Ovary (tissue), 9 donors: Measurements from ENCODE around the gene TUBB4B. TPM values are rescaled to one million over a fixed set of nuclear protein-coding genes. Genes with fewer than 3 reads are reported as not detected.

Experiments
- DNase-seq, 5 donors: peaks; one replicate each; pipeline ENCODE4 v3.0.0-alpha.2; 2019 to 2020
- H3K27ac ChIP-seq, 2 donors: fragments of 200-600 bp; one replicate each; pipeline versions ENCODE4 v1.5.1 to v1.8.0; 2019 to 2022
- H3K27me3 ChIP-seq: fragments of 200-600 bp; one replicate; pipeline ENCODE4 v1.8.0; 2022
- H3K36me3 ChIP-seq: fragments of 200-600 bp; sonication (generic); one replicate; pipeline ENCODE4 v1.5.1; 2019
- H3K4me1 ChIP-seq: one replicate; pipeline ENCODE4 v1.8.1; 2013; ENCODE audit warnings: mild to moderate bottlenecking, moderate library complexity; ENCODE audit not compliant: insufficient read depth
- H3K4me3 ChIP-seq: fragments of 200-600 bp; sonication (generic); one replicate; pipeline ENCODE4 v1.5.1; 2017
- H3K9me3 ChIP-seq, 2 donors: fragments of 200-600 bp in 1 of 2; sonication (generic) in 1 of 2; one replicate each; pipeline versions ENCODE4 v1.5.1 to v1.8.1; 2013 to 2019; ENCODE audit warnings: mild to moderate bottlenecking in 1 of 2, moderate library complexity in 1 of 2
- CTCF ChIP-seq, 3 donors: fragments of 450-650 bp in 2 of 3; fragments of 200-600 bp in 1 of 3; IDR thresholded peaks; one replicate each; pipeline versions ENCODE4 v1.5.1 to v1.8.0; 2016 to 2022; ENCODE audit warnings: antibody characterized with exemption in 3 of 3, mild to moderate bottlenecking in 1 of 3
- EP300 ChIP-seq: sonication (generic); formaldehyde crosslinking; IDR thresholded peaks from one replicate; pipeline ENCODE4 v1.6.1; 2017; ENCODE audit warnings: antibody characterized with exemption
- POLR2A ChIP-seq: fragments of 450-650 bp; IDR thresholded peaks from one replicate; pipeline ENCODE4 v1.6.1; 2017; ENCODE audit warnings: antibody characterized with exemption, mild to moderate bottlenecking, moderate library complexity
- WGBS, 3 donors: extraction: QIAGEN DNeasy Blood & Tissue Kit in 1 of 3; methylation state at CpG; one replicate each; pipeline versions ENCODE4 v1.1.5 to v1.1.7; 2013 to 2017; 5-methylcytosine and 5-hydroxymethylcytosine counted together
- intact Hi-C, 4 donors: fragments of 100-400 bp; cut with DNase I; formaldehyde crosslinking; loops; one replicate each; pipeline versions ENCODE4 v1.11.0 to v1.15.1; 2022 to 2023
- polyA plus RNA-seq, 2 donors: library from polyadenylated mRNA; stranded (reverse); fragments of 200-250 nt in 1 of 2; fragments of 350-450 nt in 1 of 2; fragmentation: Illumina TruSeq in 1 of 2; extraction: RNeasy Lipid Tissue Mini Kit (QIAGEN cat#74804) in 1 of 2; gene quantifications; one replicate each; pipeline ENCODE4 v1.2.3, GENCODE V29; 2013 to 2014
- total RNA-seq, 7 donors: library from RNA; depleted of rRNA in 2 of 7; stranded (reverse); fragments of >200 nt in 2 of 7; fragmentation: NEBNext Ultra II Directional in 3 of 7; extraction: Animal tissue kit (Norgen Biotek cat#: 25700) in 3 of 7; gene quantifications; one replicate each; pipeline versions ENCODE4 v1.1.0 to v1.2.4, GENCODE V29; 2016 to 2023
- donor health status: DM: no; HTN: no; CAD: no; lungs with moderate emphysema.
- donor health status: DM: no; HTN: no; CAD: no.
- donor health status: Bipolar disorder and iron deficiency.
- donor health status: DM: yes; HTN: yes; CAD: no.
- donor health status: DM: no; HTN: no; CAD: no.
- donor health status: DM: yes; HTN: yes; CAD: no.

Gene TUBB4B
- total and polyA plus RNA-seq, 9 donors: 62.8 to 234 (median 135) TPM

- DNase-seq: peak; percentile 93 to 97 (median 96)
- intact Hi-C loops: no loop called here
- Histone ChIP-seq H3K4me3 (peak within 1 kb of the TSS; percentile 71), H3K27ac (peak within 1 kb of the TSS; percentile 11 to 44), H3K27me3 (no peaks in the 10 kb centered on the region), H3K36me3 (no peaks in the 10 kb centered on the region), H3K4me1 (peaks cover 15% of the 10 kb centered on the region), H3K9me3 (no peaks in the 10 kb centered on the region)
- WGBS, 3 donors: 0 to 1% (median 1%) methylated on average over 81 to 105 of the region's 105 CpGs
- TF ChIP-seq EP300 (no peak), POLR2A (peak; percentile 32), CTCF (IDR thresholded peaks at IDR 0.05) (peak in 1 of 3 donors; percentile 36)
Observed at GRCh38 chr9:137254624-137255447, 13.7 kb downstream of the TUBB4B start, which contains the start of gene NELFB. Gene NELFB (plus strand): TSS chr9:137255327.

DNA sequence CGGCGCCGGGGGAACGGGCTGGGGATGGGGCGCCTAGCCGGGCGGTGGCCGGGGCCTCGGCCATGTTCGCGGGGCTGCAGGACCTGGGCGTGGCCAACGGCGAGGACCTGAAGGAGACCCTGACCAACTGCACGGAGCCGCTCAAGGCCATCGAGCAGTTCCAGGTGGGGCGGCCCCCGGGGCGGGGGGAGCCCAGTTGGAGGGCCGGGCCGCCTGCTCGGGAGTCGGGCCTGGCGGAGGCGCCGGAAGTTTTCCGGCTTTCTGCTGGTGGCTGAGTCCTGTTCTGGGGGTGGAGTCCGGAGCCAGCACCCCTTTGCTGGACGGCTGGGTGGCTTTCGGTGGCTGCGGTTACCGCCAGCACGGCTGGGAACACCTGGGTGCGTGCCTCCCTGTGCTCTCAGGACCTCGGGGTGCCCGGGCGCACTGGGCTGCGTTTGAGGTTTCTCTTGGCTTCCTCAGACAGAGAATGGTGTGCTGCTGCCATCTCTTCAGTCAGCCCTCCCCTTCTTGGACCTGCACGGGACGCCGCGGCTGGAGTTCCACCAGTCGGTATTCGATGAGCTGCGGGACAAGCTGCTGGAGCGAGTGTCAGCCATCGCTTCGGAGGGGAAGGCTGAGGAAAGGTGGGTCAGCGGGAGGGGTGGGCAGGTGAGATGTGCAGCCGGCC is 14.5 kb downstream of the TUBB4B start:
- Histone ChIP-seq H3K9me3 (no peaks in the 10 kb centered on the region), H3K27me3 (no peaks in the 10 kb centered on the region), H3K4me3 (peak overlapping the region; percentile 71), H3K27ac (peak overlapping the region; percentile 11 to 44), H3K4me1 (peaks cover 15% of the 10 kb centered on the region), H3K36me3 (no peaks in the 10 kb centered on the region)
- intact Hi-C loops: no loop called here
- DNase-seq: peak in 1 of 5 donors; percentile 68
- 1 to 5% (median 1%) methylated on average over 38 to 51 of the region's 51 CpGs for WGBS, 3 donors
- no peak for TF ChIP-seq CTCF (IDR thresholded peaks at IDR 0.05)
- no peak for TF ChIP-seq POLR2A

DNA sequence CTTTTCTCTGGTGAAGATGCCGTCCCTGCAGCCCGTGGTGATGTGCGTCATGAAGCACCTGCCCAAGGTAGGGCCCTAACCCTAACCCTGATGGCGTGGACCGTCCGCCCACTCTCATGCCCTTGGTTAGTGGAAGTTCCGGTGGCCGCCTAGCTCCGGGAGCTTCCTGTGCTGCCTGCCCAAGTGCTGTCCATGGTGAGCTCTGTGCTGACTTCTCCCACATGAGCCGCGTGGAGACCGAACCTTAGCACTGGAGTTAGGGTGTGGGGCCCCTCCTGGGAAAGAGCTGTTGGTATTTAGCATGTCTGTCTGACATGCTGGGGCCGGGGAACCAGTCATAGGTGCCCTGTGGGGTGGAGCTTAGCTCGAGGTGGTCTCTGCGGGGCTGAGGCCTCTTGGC is 15.3 kb downstream of the TUBB4B start:
- no peaks in the 10 kb centered on the region for H3K27me3 ChIP-seq
- no peaks in the 10 kb centered on the region for H3K36me3 ChIP-seq
- DNase-seq: no peak
- H3K4me1 ChIP-seq: peaks cover 15% of the 10 kb centered on the region
- peak overlapping the region; percentile 71 for H3K4me3 ChIP-seq
- no peak overlapping the region for H3K27ac ChIP-seq
- TF ChIP-seq POLR2A: no peak
- TF ChIP-seq EP300: no peak
- TF ChIP-seq CTCF (IDR thresholded peaks at IDR 0.05): no peak
- intact Hi-C loops: no loop called here
- no peaks in the 10 kb centered on the region for H3K9me3 ChIP-seq
- 70 to 81% (median 74%) methylated on average over 15 of the region's 15 CpGs for WGBS, 3 donors

GRCh38 chr9:137256856-137257255 is 15.8 kb downstream of the TUBB4B start:
- Histone ChIP-seq H3K4me3 (no peak overlapping the region), H3K27me3 (no peaks in the 10 kb centered on the region), H3K27ac (no peak overlapping the region), H3K4me1 (peaks cover 15% of the 10 kb centered on the region), H3K36me3 (no peaks in the 10 kb centered on the region), H3K9me3 (no peaks in the 10 kb centered on the region)
- peak in 1 of 5 donors; percentile 6 for DNase-seq
- intact Hi-C loops: no loop called here
- WGBS, 3 donors: 86 to 92% (median 89%) methylated on average over 15 of the region's 15 CpGs
- TF ChIP-seq CTCF (IDR thresholded peaks at IDR 0.05) (no peak), EP300 (no peak), POLR2A (no peak)
